ENCODE measurements around the gene FHIT. TPM values are rescaled to one million over a fixed set of nuclear protein-coding genes. Genes with fewer than 3 reads are reported as not detected.

Gene FHIT
- total RNA-seq, 2 experiments from 2014 or later = 86.0 to 90.6 TPM

- H3K27me3 ChIP-seq (ENCODE audit: control insufficient read depth in 1 of 2, insufficient read depth in 2 of 2, low read length in 2 of 2) = no peaks in the 10 kb centered on the region
- H3K9me3 ChIP-seq (ENCODE audit: control insufficient read depth in 1 of 2, insufficient read depth in 1 of 2, low read length in 2 of 2) = no peaks in the 10 kb centered on the region
- Mint-ChIP-seq H3K9me3 (no peaks in the 10 kb centered on the region), H3K4me3 (no peak overlapping the region), H3K36me3 (ENCODE audit: low read depth) (no peaks in the 10 kb centered on the region), H3K27ac (no peak overlapping the region), H3K27me3 (no peaks in the 10 kb centered on the region), H3K4me1 (ENCODE audit: low read depth) (no peaks in the 10 kb centered on the region)
- ATAC-seq (ENCODE audit: poor library complexity) (no peak), DNase-seq (no peak)
- intact Hi-C loops (cut with DNase I, micrococcal nuclease) = no loop called here
- no peak overlapping the region for H3K27ac ChIP-seq (ENCODE audit: low read depth in 1 of 2, low read length in 2 of 2)
- H3K4me3 ChIP-seq (ENCODE audit: low read length) = no peak overlapping the region
- no peaks in the 10 kb centered on the region for H3K36me3 ChIP-seq (ENCODE audit: insufficient read depth, low read length)
- ChIA-PET POLR2A (no interaction called here), CTCF (no interaction called here)
- no peak for TF ChIP-seq CTCF (IDR thresholded peaks at IDR 0.05)
- H3K4me1 ChIP-seq (ENCODE audit: insufficient read depth, low read length) = no peaks in the 10 kb centered on the region
Measured at GRCh38 chr3:60229502-60229901, 1021.8 kb downstream of the FHIT start.

GRCh38 chr3:60228823-60229222 is 1022.4 kb downstream of the FHIT start:
- DNase-seq (no peak), ATAC-seq (ENCODE audit: poor library complexity) (no peak)
- no peak overlapping the region for H3K4me3 Mint-ChIP-seq
- H3K27me3 Mint-ChIP-seq = no peaks in the 10 kb centered on the region
- Histone ChIP-seq H3K4me3 (ENCODE audit: low read length) (no peak overlapping the region), H3K4me1 (ENCODE audit: insufficient read depth, low read length) (no peaks in the 10 kb centered on the region), H3K27ac (ENCODE audit: low read depth in 1 of 2, low read length in 2 of 2) (no peak overlapping the region), H3K27me3 (ENCODE audit: control insufficient read depth in 1 of 2, insufficient read depth in 2 of 2, low read length in 2 of 2) (no peaks in the 10 kb centered on the region), H3K36me3 (ENCODE audit: insufficient read depth, low read length) (no peaks in the 10 kb centered on the region), H3K9me3 (ENCODE audit: control insufficient read depth in 1 of 2, insufficient read depth in 1 of 2, low read length in 2 of 2) (no peaks in the 10 kb centered on the region)
- intact Hi-C loops (cut with DNase I, micrococcal nuclease) = no loop called here
- ChIA-PET POLR2A (no interaction called here), CTCF (no interaction called here)
- H3K27ac Mint-ChIP-seq = no peak overlapping the region
- no peaks in the 10 kb centered on the region for H3K4me1 Mint-ChIP-seq (ENCODE audit: low read depth)
- TF ChIP-seq CTCF (IDR thresholded peaks at IDR 0.05) = no peak
- H3K9me3 Mint-ChIP-seq = no peaks in the 10 kb centered on the region
- H3K36me3 Mint-ChIP-seq (ENCODE audit: low read depth) = no peaks in the 10 kb centered on the region

GRCh38 chr3:60226912-60227311 is 1024.3 kb downstream of the FHIT start:
- Histone ChIP-seq H3K27ac (ENCODE audit: low read depth in 1 of 2, low read length in 2 of 2) (no peak overlapping the region), H3K27me3 (ENCODE audit: control insufficient read depth in 1 of 2, insufficient read depth in 2 of 2, low read length in 2 of 2) (no peaks in the 10 kb centered on the region), H3K36me3 (ENCODE audit: insufficient read depth, low read length) (no peaks in the 10 kb centered on the region), H3K4me3 (ENCODE audit: low read length) (no peak overlapping the region), H3K4me1 (ENCODE audit: insufficient read depth, low read length) (no peaks in the 10 kb centered on the region), H3K9me3 (ENCODE audit: control insufficient read depth in 1 of 2, insufficient read depth in 1 of 2, low read length in 2 of 2) (no peaks in the 10 kb centered on the region)
- H3K4me3 Mint-ChIP-seq = no peak overlapping the region
- DNase-seq (no peak), ATAC-seq (ENCODE audit: poor library complexity) (no peak)
- ChIA-PET POLR2A (no interaction called here), CTCF (no interaction called here)
- intact Hi-C loops (cut with DNase I, micrococcal nuclease) = no loop called here
- H3K4me1 Mint-ChIP-seq (ENCODE audit: low read depth) = no peaks in the 10 kb centered on the region
- no peaks in the 10 kb centered on the region for H3K36me3 Mint-ChIP-seq (ENCODE audit: low read depth)
- no peak overlapping the region for H3K27ac Mint-ChIP-seq
- no peaks in the 10 kb centered on the region for H3K9me3 Mint-ChIP-seq
- no peaks in the 10 kb centered on the region for H3K27me3 Mint-ChIP-seq
- no peak for TF ChIP-seq CTCF (IDR thresholded peaks at IDR 0.05)

Data from CD4-positive, alpha-beta T cell (primary cell).